ENCODE results near the gene RPL4. TPM values are rescaled to one million over a fixed set of nuclear protein-coding genes. Genes with fewer than 3 reads are reported as not detected.

The RPL4 gene
- total and polyA plus RNA-seq, 2 of the 8 experiments (the other 6 are each of a cell fraction or from before 2014, with no cell fraction given) = 3,950 to 3,973 TPM

- TF ChIP-seq RBBP5 (IDR thresholded peaks at IDR 0.05; ENCODE audit: borderline replicate concordance, low read depth, low read length) = peak; percentile 93
- TF ChIP-seq SP4 (IDR thresholded peaks at IDR 0.05; ENCODE audit: low read length) = peak; percentile 77; the same call in 1 of the 2 replicates
- TF ChIP-seq CTCF (IDR thresholded peaks at IDR 0.05; ENCODE audit: control extremely low read depth in 1 of 3, insufficient read depth in 1 of 3, low read depth in 1 of 3, low read length in 3 of 3) = peak; percentile 78 to 93 (median 90)
- TF ChIP-seq SIN3A (conservative IDR thresholded peaks at IDR 0.05 in 1 of 2, IDR thresholded peaks at IDR 0.05 in 1 of 2; ENCODE audit: low read depth in 1 of 2, low read length in 2 of 2) = peak in 1 of 2 experiments; percentile 88; a peak in 2 of 4 replicates
- TF ChIP-seq GTF2F1 (IDR thresholded peaks at IDR 0.05; ENCODE audit: borderline replicate concordance, low read depth, low read length) = no peak; the same call in 1 of the 2 replicates
- no peak for TF ChIP-seq EZH2 (IDR thresholded peaks at IDR 0.05; ENCODE audit: low read depth, low read length, severe bottlenecking)
- no peak for TF ChIP-seq E2F6 (IDR thresholded peaks at IDR 0.05)
These were observed 6.9 kb downstream of the RPL4 start, which contains the start of gene SNAPC5 (continued) for GRCh38 chr15:66497502-66498455.
